Brain microvascular endothelial cell (primary cell): Measurements from ENCODE around the gene ARHGEF7.

Source experiments
- DNase-seq: peaks from one replicate; pipeline ENCODE4 v3.0.0-alpha.2; 2020
- H3K27ac ChIP-seq: fragments of 250-450 bp; sonication (Bioruptor Pico); 2 replicates; pipeline ENCODE4 v1.5.1; 2020; ENCODE audit warnings: mild to moderate bottlenecking, moderate library complexity
- H3K27me3 ChIP-seq: fragments of 250-450 bp; sonication (Bioruptor Pico); replicated peaks from 2 replicates; pipeline ENCODE4 v1.5.1; 2020; ENCODE audit warnings: mild to moderate bottlenecking
- H3K36me3 ChIP-seq: fragments of 250-450 bp; sonication (Bioruptor Pico); replicated peaks from 2 replicates; pipeline ENCODE4 v1.5.1; 2020; ENCODE audit warnings: mild to moderate bottlenecking
- H3K4me3 ChIP-seq: 2 replicates; pipeline ENCODE4 v1.5.1; 2011; ENCODE audit warnings: low read depth, mild to moderate bottlenecking, control low read depth, low read length, moderate library complexity
- in situ Hi-C: cut with HindIII; loops from 2 replicates; pipeline ENCODE4 v1.10.0; 2017; ENCODE audit warnings: low sequenced_read_pairs, low pct_ligation_motif_present
- TF ChIP-seq, protein P1 (sequence below): IDR thresholded peaks from 2 replicates; pipeline ENCODE4 v1.5.1; 2011; ENCODE audit warnings: low read depth, mild to moderate bottlenecking, moderate library complexity, low read length, control low read depth, inconsistent platforms; ENCODE audit errors: missing control alignments

Gene ARHGEF7

DNA sequence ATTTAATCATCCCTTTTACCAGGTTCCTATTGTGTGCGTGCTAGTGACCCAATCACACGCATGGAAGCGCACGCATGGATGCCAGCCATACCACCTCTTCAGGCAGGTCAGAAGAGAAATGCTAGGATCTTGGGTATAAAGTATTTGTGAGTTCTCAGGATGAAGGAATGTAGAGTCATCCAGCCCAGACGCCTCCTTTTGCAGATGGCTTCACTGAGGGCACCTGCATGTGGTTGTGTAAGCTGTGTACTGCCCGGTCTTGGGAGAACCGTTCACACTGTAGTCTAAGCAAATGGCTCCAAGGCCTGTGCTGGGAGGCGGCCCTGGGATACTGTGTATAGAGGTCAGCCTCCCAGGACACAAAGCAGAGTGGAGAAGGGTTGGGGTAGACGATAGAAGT is 7.5 kb downstream of the ARHGEF7 start:
- DNase-seq = no peak
- Histone ChIP-seq H3K4me3 (no peak overlapping the region), H3K36me3 (no peaks in the 10 kb centered on the region), H3K27ac (no peak overlapping the region), H3K27me3 (no peaks in the 10 kb centered on the region)
- TF ChIP-seq, protein P1, sequence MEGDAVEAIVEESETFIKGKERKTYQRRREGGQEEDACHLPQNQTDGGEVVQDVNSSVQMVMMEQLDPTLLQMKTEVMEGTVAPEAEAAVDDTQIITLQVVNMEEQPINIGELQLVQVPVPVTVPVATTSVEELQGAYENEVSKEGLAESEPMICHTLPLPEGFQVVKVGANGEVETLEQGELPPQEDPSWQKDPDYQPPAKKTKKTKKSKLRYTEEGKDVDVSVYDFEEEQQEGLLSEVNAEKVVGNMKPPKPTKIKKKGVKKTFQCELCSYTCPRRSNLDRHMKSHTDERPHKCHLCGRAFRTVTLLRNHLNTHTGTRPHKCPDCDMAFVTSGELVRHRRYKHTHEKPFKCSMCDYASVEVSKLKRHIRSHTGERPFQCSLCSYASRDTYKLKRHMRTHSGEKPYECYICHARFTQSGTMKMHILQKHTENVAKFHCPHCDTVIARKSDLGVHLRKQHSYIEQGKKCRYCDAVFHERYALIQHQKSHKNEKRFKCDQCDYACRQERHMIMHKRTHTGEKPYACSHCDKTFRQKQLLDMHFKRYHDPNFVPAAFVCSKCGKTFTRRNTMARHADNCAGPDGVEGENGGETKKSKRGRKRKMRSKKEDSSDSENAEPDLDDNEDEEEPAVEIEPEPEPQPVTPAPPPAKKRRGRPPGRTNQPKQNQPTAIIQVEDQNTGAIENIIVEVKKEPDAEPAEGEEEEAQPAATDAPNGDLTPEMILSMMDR = no peak
- in situ Hi-C loops = no loop called here

DNA sequence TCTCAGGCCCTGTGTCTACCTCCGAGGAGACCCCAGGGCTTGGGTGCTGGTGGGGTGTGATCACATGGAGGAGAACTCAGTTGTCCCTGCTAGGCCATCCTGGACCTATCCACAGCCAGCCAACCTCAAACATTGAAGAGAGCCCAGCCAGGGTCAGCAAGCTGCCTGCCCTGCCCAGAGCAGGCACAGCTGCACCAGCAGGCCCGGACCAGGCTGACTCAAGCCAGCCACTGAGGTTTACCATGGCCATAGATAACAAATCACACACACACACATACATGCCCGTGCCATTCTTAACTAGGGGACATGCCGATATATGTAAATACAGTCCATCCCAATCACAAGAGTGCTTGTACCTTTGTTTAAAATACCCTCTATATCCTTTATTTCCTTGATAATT is 8.1 kb downstream of the ARHGEF7 start:
- TF ChIP-seq, protein P1 = no peak
- in situ Hi-C loops = no loop called here
- Histone ChIP-seq H3K4me3 (no peak overlapping the region), H3K36me3 (no peaks in the 10 kb centered on the region), H3K27ac (no peak overlapping the region), H3K27me3 (no peaks in the 10 kb centered on the region)
- no peak for DNase-seq

DNA sequence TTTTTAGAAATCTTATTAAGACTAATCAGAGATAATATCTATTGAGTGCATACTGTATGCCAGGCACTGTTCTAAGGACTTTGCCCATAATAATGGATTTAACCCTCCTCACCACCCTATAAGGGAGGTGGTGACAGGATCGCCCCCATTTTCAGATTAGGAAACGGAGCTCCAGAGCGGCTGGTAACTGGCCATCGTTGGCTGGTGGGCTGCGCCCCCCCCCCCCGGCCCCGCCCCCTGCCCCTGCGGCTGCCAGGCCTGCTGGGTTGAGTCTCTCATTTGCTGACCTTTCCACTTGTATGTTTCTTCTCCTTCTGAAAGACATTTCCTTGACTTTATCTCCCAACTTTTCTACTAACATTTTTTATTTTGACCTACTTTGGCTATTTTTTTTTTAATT is 8.5 kb downstream of the ARHGEF7 start:
- Histone ChIP-seq H3K27ac (no peak overlapping the region), H3K27me3 (no peaks in the 10 kb centered on the region), H3K36me3 (no peaks in the 10 kb centered on the region), H3K4me3 (no peak overlapping the region)
- DNase-seq = no peak
- in situ Hi-C loops = no loop called here
- TF ChIP-seq, protein P1 = no peak

DNA sequence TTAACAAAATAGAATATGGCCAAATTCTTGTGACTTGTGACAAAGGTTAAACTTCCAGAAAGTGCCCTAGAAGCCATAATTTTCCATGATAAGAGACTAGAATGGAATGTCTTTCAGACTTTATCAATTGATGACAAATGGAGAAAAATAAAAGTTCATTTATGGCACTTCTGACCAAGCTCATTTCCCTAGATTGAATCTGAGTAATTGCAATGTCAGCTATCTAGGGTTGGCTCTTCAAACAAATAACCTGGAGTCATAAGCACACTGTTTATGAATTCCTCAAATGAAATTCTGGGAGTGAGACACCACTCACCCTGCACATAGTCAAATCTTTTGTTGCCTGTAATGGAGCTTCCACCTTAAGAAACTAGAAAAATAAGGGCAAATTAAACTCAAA is 11.4 kb downstream of the ARHGEF7 start:
- Histone ChIP-seq H3K4me3 (no peak overlapping the region), H3K27me3 (no peaks in the 10 kb centered on the region), H3K27ac (no peak overlapping the region), H3K36me3 (no peaks in the 10 kb centered on the region)
- TF ChIP-seq, protein P1 = no peak
- in situ Hi-C loops = no loop called here
- no peak for DNase-seq

DNA sequence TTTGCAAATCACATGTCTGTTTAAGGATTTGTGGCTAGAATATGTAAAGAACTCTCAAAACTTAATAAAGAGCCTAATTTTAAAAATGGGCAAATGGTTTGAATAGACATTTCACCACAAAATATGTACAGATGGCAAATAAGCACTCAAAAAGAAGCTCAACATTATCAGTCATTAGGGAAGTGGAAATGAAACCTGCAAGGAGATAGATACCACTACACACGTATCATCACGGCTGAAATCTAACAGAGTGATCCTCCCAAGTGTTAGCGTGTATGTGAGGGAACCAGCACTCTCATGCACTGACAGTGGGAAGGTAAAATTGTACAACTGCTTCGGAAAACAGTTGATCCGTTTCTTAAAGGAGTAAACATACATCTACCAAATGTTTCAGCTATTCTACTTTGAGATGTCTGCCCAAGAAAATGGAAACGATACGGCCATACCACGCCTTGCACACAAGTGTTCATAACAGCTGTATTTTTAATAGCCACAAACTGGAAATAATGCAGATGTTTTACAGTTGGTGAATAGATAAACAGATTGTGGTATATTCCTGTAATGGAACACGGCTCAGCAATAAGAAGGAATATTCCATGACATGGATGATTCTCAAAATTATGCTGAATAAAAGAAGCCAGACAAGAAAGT is 14.5 kb downstream of the ARHGEF7 start:
- Histone ChIP-seq H3K27me3 (no peaks in the 10 kb centered on the region), H3K27ac (no peak overlapping the region), H3K36me3 (no peaks in the 10 kb centered on the region), H3K4me3 (no peak overlapping the region)
- TF ChIP-seq, protein P1 = no peak
- in situ Hi-C loops = no loop called here
- no peak for DNase-seq

DNA sequence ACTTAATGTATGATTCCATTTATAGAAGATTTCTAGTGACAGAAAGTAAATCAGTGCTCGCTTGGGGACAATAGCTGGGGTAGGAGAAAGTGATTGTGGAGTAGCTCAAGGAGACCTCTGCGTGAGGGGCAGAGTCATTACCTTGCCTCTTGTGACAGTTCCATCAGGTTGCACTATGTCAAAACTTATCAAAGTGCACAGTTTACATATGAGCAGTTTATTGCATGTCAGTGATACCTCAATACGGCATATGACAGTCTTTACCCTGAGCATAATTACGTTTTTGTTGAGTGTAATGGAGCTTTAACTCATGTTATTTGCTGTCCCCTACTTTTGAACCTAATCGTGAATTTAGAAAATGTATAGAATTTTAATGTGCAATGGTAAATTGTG is 15.0 kb downstream of the ARHGEF7 start:
- Histone ChIP-seq H3K4me3 (no peak overlapping the region), H3K27me3 (no peaks in the 10 kb centered on the region), H3K27ac (no peak overlapping the region), H3K36me3 (no peaks in the 10 kb centered on the region)
- TF ChIP-seq, protein P1 = no peak
- in situ Hi-C loops = no loop called here
- DNase-seq = no peak
